DND-41 (cell line): Measurements from ENCODE around the gene EVL.

Source experiments
- ATAC-seq: fragments of 200-7000 bp; cut with Tn5 transposase; 3 replicates; pipeline ENCODE4 v1.9.1; 2021; ENCODE audit warnings: low read depth; ENCODE audit not compliant: insufficient read depth
- DNase-seq: peaks from one replicate; pipeline ENCODE4 v3.0.0-alpha.2; 2020
- H2AFZ ChIP-seq: 2 replicates; pipeline ENCODE4 v1.6.0; 2012; ENCODE audit warnings: low read depth, low read length
- H3K27ac ChIP-seq: 2 replicates; pipeline ENCODE4 v1.5.1; 2012; ENCODE audit warnings: low read length, inconsistent platforms
- H3K27me3 ChIP-seq: fragments of 200-600 bp; sonication (generic); 2 replicates; pipeline ENCODE4 v1.6.0; 2012; ENCODE audit warnings: low read length, mild to moderate bottlenecking, inconsistent platforms; ENCODE audit not compliant: insufficient read depth, poor library complexity
- H3K36me3 ChIP-seq: 2 replicates; pipeline ENCODE4 v1.5.1; 2012; ENCODE audit warnings: low read length, inconsistent platforms; ENCODE audit not compliant: insufficient read depth
- H3K4me1 ChIP-seq: 2 replicates; pipeline ENCODE4 v1.5.1; 2012; ENCODE audit warnings: mild to moderate bottlenecking, low read length; ENCODE audit not compliant: insufficient read depth
- H3K4me2 ChIP-seq: 2 replicates; pipeline ENCODE4 v1.6.0; 2012; ENCODE audit warnings: mild to moderate bottlenecking, moderate library complexity, low read length, inconsistent platforms; ENCODE audit not compliant: insufficient read depth
- H3K4me3 ChIP-seq, 2 experiments: fragments of 200-600 bp in 1 of 2; shearing (Covaris generic) in 1 of 2; 2 replicates each; pipeline ENCODE4 v1.5.1; 2012 to 2016; ENCODE audit warnings: inconsistent platforms in 2 of 2, low read length in 2 of 2, mild to moderate bottlenecking in 2 of 2, low read depth in 1 of 2, moderate library complexity in 1 of 2
- H3K79me2 ChIP-seq: 2 replicates; pipeline ENCODE4 v1.6.0; 2012; ENCODE audit warnings: low read length, inconsistent platforms; ENCODE audit not compliant: insufficient read depth
- H3K9ac ChIP-seq: 2 replicates; pipeline ENCODE4 v1.6.0; 2012; ENCODE audit warnings: low read depth, mild to moderate bottlenecking, inconsistent platforms, low read length, moderate library complexity
- H3K9me3 ChIP-seq: 2 replicates; pipeline ENCODE4 v1.5.1; 2012; ENCODE audit warnings: low read length, moderate library complexity, mild to moderate bottlenecking, inconsistent platforms; ENCODE audit not compliant: insufficient read depth, severe bottlenecking
- H4K20me1 ChIP-seq: 2 replicates; pipeline ENCODE4 v1.6.0; 2012; ENCODE audit warnings: low read length; ENCODE audit not compliant: insufficient read depth
- EZH2 ChIP-seq: IDR thresholded peaks from 3 replicates; pipeline ENCODE4 v1.6.1; 2012; ENCODE audit warnings: borderline replicate concordance, low read depth, mild to moderate bottlenecking, moderate library complexity, low read length, inconsistent platforms; ENCODE audit not compliant: severe bottlenecking
- TF ChIP-seq, protein P1 (sequence below): IDR thresholded peaks from 2 replicates; pipeline ENCODE4 v1.5.1; 2012; ENCODE audit warnings: borderline replicate concordance, low read length, moderate library complexity, mild to moderate bottlenecking; ENCODE audit not compliant: poor library complexity, severe bottlenecking; ENCODE audit errors: extremely low read depth

EVL gene

DNA sequence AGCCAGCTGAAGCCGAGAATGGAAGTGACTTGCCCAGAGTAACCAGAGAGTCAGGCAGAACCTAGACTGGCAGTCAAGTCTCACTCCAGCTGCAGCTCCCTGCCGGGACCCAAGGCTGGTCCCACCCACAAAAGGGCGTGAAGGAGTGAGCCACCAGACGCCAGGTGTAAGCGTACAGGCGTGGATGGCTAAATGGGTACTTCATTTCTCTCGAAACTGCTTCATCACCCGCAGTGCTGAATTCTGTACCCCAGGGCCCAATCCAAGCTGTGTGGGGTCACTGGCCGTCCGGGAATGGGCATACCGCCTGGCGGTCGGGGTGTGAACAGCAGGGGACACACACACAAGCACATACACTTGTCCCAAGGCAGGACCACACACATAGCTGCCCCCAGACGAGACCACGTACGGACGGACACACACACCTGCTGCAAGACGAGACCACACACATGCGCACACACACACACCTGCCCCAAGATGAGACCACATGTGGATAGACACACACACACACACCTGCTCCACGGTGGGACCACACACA, 59.4 kb downstream of the EVL start:
- Histone ChIP-seq H3K9ac (no peak overlapping the region), H3K9me3 (no peaks in the 10 kb centered on the region), H3K27ac (peak overlapping the region; percentile 34; the same call in 1 of the 2 replicates), H3K27me3 (no peaks in the 10 kb centered on the region), H3K4me3 (no peak overlapping the region), H2AFZ (no peak overlapping the region), H3K4me2 (no peak overlapping the region), H3K4me1 (no peaks in the 10 kb centered on the region), H3K79me2 (peaks cover 78% of the 10 kb centered on the region), H3K36me3 (peaks cover 99% of the 10 kb centered on the region), H4K20me1 (peaks cover 88% of the 10 kb centered on the region)
- ATAC-seq (no peak), DNase-seq (no peak)
- TF ChIP-seq EZH2: no peak
- TF ChIP-seq, protein P1, sequence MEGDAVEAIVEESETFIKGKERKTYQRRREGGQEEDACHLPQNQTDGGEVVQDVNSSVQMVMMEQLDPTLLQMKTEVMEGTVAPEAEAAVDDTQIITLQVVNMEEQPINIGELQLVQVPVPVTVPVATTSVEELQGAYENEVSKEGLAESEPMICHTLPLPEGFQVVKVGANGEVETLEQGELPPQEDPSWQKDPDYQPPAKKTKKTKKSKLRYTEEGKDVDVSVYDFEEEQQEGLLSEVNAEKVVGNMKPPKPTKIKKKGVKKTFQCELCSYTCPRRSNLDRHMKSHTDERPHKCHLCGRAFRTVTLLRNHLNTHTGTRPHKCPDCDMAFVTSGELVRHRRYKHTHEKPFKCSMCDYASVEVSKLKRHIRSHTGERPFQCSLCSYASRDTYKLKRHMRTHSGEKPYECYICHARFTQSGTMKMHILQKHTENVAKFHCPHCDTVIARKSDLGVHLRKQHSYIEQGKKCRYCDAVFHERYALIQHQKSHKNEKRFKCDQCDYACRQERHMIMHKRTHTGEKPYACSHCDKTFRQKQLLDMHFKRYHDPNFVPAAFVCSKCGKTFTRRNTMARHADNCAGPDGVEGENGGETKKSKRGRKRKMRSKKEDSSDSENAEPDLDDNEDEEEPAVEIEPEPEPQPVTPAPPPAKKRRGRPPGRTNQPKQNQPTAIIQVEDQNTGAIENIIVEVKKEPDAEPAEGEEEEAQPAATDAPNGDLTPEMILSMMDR: no peak

DNA sequence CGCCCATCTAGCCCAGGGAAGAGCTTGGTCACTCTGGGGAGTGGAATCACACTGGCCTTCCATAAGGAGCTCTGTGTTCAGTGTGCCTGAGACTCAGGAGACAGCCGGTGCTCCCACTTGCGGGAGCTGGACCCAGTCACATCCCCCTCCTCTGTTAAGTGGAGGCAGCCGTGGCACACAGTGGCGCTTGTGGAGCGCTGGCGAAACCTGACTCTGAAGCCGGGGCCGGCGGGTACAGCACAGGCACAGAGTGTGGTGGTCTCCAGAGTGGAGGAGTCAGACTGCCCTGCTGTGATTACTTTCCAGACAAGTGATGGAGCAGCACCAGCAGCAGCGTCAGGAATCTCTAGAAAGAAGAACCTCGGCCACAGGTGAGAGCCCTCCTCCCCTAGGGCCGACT, 61.2 kb downstream of the EVL start:
- Histone ChIP-seq H3K4me2 (no peak overlapping the region), H3K36me3 (peaks cover 99% of the 10 kb centered on the region), H3K9me3 (no peaks in the 10 kb centered on the region), H4K20me1 (peaks cover 84% of the 10 kb centered on the region), H3K9ac (no peak overlapping the region), H3K27ac (no peak overlapping the region), H3K4me1 (no peaks in the 10 kb centered on the region), H3K79me2 (peaks cover 60% of the 10 kb centered on the region), H2AFZ (no peak overlapping the region), H3K4me3 (no peak overlapping the region), H3K27me3 (no peaks in the 10 kb centered on the region)
- ATAC-seq: no peak
- no peak for DNase-seq
- TF ChIP-seq EZH2: no peak
- TF ChIP-seq, protein P1: no peak

DNA sequence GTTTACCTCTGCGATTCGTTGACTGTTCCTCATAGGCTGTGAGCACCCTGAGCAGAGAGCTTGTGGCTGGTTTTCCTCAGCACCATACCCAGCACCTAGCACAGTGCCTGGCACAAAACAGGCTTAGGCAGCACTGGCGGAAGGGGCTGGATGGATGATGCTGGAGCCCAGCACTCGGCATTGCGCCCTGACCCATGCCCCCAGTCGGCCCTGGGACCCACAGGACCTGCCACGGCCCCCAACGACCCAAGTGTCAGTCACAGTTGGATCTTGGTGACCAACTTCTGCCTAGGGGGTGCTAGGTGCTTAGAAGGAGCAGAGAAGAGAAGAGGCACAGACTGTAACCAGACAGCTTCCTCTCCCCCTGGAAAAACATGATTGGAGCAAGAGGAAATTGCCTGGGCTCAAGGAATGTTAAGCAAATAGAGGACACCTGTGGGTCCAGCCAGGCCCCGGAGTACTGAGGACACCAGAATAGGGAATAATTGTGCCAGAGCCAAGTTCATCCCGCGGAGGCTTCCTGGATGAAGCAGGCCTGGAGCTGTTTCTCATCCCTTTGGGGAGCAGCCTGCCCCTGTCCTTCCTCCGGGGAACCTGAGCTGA, 62.7 kb downstream of the EVL start:
- Histone ChIP-seq H3K27me3 (no peaks in the 10 kb centered on the region), H3K79me2 (peaks cover 45% of the 10 kb centered on the region), H4K20me1 (peaks cover 83% of the 10 kb centered on the region), H3K9me3 (no peaks in the 10 kb centered on the region), H3K36me3 (peaks cover 99% of the 10 kb centered on the region), H3K27ac (peak overlapping the region; percentile 34; the same call in 1 of the 2 replicates), H3K4me2 (no peak overlapping the region), H3K9ac (no peak overlapping the region), H3K4me3 (no peak overlapping the region), H3K4me1 (no peaks in the 10 kb centered on the region), H2AFZ (no peak overlapping the region)
- DNase-seq: no peak
- ATAC-seq: no peak
- TF ChIP-seq EZH2: no peak
- TF ChIP-seq, protein P1: no peak
